Measurements from ENCODE around the gene INPP4B.

The INPP4B gene

GRCh38 chr4:142846108-142846728 lies at the start of gene INPP4B:
INPP4B (minus strand) TSS chr4:142846301.
- DNase-seq (ENCODE audit: insufficient read length, low spot score) = peak; percentile 33
- peak; percentile 49 for FAIRE-seq

GRCh38 chr4:142893012-142893411 lies 46.9 kb upstream of the INPP4B start:
- DNase-seq (ENCODE audit: insufficient read length, low spot score) (no peak), FAIRE-seq (no peak)

GRCh38 chr4:142886566-142886965 lies 40.5 kb upstream of the INPP4B start:
- no peak for FAIRE-seq
- no peak for DNase-seq (ENCODE audit: insufficient read length, low spot score)

- no peak for DNase-seq (ENCODE audit: insufficient read length, low spot score)
- FAIRE-seq = no peak
Measured at GRCh38 chr4:142883040-142883832, 37.1 kb upstream of the INPP4B start.

GRCh38 chr4:142882159-142882558 lies 36.1 kb upstream of the INPP4B start:
- DNase-seq (ENCODE audit: insufficient read length, low spot score) (no peak), FAIRE-seq (no peak)

- FAIRE-seq = no peak
- DNase-seq (ENCODE audit: insufficient read length, low spot score) = no peak
Measured at GRCh38 chr4:142881331-142881730, 35.2 kb upstream of the INPP4B start.

GRCh38 chr4:142875117-142875516 lies 29.0 kb upstream of the INPP4B start:
- no peak for DNase-seq (ENCODE audit: insufficient read length, low spot score)
- FAIRE-seq = no peak

GRCh38 chr4:142874684-142875083 lies 28.6 kb upstream of the INPP4B start:
- DNase-seq (ENCODE audit: insufficient read length, low spot score) = no peak
- FAIRE-seq = no peak

- DNase-seq (ENCODE audit: insufficient read length, low spot score) (no peak), FAIRE-seq (no peak)
Measured at GRCh38 chr4:142866685-142867084, 20.6 kb upstream of the INPP4B start.

GRCh38 chr4:142861351-142861750 lies 15.2 kb upstream of the INPP4B start:
- no peak for FAIRE-seq
- no peak for DNase-seq (ENCODE audit: insufficient read length, low spot score)

- no peak for DNase-seq (ENCODE audit: insufficient read length, low spot score)
Measured at GRCh38 chr4:142858965-142859364, 12.9 kb upstream of the INPP4B start.

GRCh38 chr4:142858446-142858845 lies 12.3 kb upstream of the INPP4B start:
- DNase-seq (ENCODE audit: insufficient read length, low spot score) = no peak
- no peak for FAIRE-seq

More at GRCh38 chr4:142858965-142859364, 12.9 kb upstream of the INPP4B start:
- FAIRE-seq = no peak

GRCh38 chr4:142856576-142856975 lies 10.5 kb upstream of the INPP4B start:
- no peak for FAIRE-seq

GRCh38 chr4:142850478-142850877 lies 4.4 kb upstream of the INPP4B start:
- DNase-seq (ENCODE audit: insufficient read length, low spot score) (no peak), FAIRE-seq (no peak)

More at GRCh38 chr4:142856576-142856975, 10.5 kb upstream of the INPP4B start:
- DNase-seq (ENCODE audit: insufficient read length, low spot score) = no peak

- FAIRE-seq (no peak), DNase-seq (ENCODE audit: insufficient read length, low spot score) (peak; percentile 15)
Measured at GRCh38 chr4:142846729-142847596, 862 bp upstream of the INPP4B start.

- no peak for DNase-seq (ENCODE audit: insufficient read length, low spot score)
- no peak for FAIRE-seq
Measured at GRCh38 chr4:142845293-142846107, 601 bp downstream of the INPP4B start.

GRCh38 chr4:142844782-142845181 lies 1.3 kb downstream of the INPP4B start:
- FAIRE-seq (no peak), DNase-seq (ENCODE audit: insufficient read length, low spot score) (no peak)

GRCh38 chr4:142840516-142841123 lies 5.5 kb downstream of the INPP4B start:
- FAIRE-seq = no peak
- no peak for DNase-seq (ENCODE audit: insufficient read length, low spot score)

GRCh38 chr4:142838778-142839177 lies 7.3 kb downstream of the INPP4B start:
- FAIRE-seq (no peak), DNase-seq (ENCODE audit: insufficient read length, low spot score) (no peak)

GRCh38 chr4:142832022-142832421 lies 14.1 kb downstream of the INPP4B start:
- no peak for FAIRE-seq
- DNase-seq (ENCODE audit: insufficient read length, low spot score) = no peak

Data from HTR-8/SVneo (cell line).